ENCODE measurements around the gene CHRDL1.
A peak's percentile ranks its signal among the peaks of the same experiment; 100 is the strongest.
"Not testable (repeated sequence)": the region's sequence is repeated elsewhere in the genome, so short reads cannot be mapped to it uniquely, and the experiment has no call there.

The CHRDL1 gene

DNA sequence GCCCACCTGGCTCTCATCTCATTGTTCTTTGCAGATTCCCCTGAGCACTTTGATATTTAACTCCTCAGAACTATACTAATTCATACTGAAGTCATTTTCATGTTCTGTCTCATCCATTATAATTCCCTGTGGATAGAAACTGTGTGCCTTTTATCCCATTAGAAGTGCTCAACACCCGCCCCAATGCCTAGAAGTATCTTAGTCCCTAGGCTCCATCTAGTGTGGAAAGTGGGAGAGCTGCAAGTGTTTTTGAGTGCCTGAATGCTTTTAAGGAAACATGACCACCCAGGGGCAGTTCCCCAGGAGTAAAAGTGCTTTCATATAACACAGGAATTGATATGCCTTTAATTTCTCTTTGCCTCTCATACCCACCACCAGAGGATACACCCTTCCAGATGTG is 117.0 kb downstream of the CHRDL1 start:
- TF ChIP-seq SPI1 (IDR thresholded peaks at IDR 0.05; ENCODE audit: low read depth, low read length) (no peak), PAX5 (IDR thresholded peaks at IDR 0.05; ENCODE audit: insufficient read depth, low read length, severe bottlenecking) (no peak), TAF1 (IDR thresholded peaks at IDR 0.05; ENCODE audit: low read depth, low read length) (no peak), POLR2A (IDR thresholded peaks at IDR 0.05; ENCODE audit: low read depth, low read length) (no peak), POU2F2 (IDR thresholded peaks at IDR 0.05; ENCODE audit: low read depth, low read length) (no peak), POLR2AphosphoS5 (IDR thresholded peaks at IDR 0.05; ENCODE audit: low read depth, low read length) (no peak)
- FAIRE-seq (no peak), DNase-seq (ENCODE audit: insufficient read length, low spot score) (no peak)

DNA sequence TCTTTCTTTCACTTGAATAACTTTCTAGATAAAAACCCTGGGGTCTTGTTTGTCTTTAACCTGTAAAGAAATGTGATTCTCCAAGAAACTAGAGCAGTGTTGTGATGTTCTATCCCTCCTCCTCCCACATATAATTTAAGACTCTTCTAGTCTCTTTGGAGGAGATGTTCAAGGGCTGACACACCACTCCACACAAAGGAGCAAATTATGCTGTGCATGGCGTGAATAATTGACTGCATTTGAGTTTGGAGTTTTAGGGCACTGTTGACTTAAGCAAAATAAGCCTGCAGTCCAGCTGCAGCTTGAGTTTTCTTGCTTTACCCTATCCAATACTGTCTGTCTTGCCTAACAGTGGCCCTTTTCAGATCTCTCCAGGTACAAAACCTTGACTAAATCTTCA is 119.7 kb downstream of the CHRDL1 start:
- DNase-seq (ENCODE audit: insufficient read length, low spot score) (no peak), FAIRE-seq (no peak)
- TF ChIP-seq POU2F2 (IDR thresholded peaks at IDR 0.05; ENCODE audit: low read depth, low read length): no peak

DNA sequence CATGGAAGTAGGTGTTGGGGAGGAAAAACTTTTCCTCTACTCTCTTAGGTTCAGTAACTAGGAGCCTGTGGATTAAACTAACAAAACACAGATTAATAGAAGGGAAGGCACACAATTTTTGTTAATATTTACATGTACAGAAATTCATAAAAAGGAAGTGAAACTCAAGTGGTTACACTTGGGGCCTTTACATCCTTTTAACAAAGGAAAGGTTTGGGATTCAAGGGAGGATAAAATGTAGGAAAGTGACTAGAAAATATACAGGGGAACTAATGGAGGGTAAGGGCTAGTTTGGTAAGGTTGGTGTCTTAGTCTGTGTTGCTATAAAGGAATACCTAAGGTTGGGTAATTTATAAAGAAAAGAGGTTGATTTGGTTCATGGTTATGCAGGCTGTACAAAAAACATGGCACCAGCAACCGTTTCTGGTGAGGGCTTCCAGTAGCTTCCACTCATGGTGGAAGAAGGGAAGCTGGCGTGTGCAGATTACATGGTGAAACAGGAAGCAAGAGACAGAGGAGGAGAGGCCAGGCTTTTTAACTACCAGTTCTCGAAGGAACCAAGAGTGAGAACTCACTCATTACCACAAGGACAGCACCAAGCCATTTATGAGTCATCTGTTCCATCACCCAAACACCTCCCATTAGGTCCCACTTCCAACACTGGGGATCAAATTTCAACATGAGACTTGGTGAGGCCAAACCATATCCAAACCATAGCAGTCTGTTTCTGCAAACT is 124.4 kb downstream of the CHRDL1 start:
- FAIRE-seq (peak; percentile 31), DNase-seq (ENCODE audit: insufficient read length, low spot score) (no peak)
- TF ChIP-seq SPI1 (IDR thresholded peaks at IDR 0.05; ENCODE audit: low read depth, low read length) (peak; percentile 77), POU2F2 (IDR thresholded peaks at IDR 0.05; ENCODE audit: low read depth, low read length) (no peak)

DNA sequence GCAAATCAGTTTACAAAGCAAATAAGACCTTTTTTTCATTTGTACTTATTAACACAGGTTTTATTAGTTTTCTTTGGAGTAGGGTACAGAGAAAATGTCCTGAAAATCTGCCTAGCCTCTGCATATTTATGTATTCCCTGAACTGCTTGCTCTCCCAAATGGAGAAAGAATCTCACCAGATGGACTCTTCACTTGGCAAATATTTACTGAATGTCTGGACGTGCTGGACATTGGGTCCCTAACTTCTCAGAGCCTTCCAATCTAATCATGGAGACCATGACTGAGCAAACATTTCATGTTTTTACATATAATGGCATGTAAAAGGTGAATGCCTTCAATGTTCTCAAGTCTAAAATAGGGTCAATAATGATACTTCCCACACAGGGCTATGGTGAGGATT is 126.0 kb downstream of the CHRDL1 start:
- DNase-seq (ENCODE audit: insufficient read length, low spot score) (no peak), FAIRE-seq (no peak)
- TF ChIP-seq TAF1 (IDR thresholded peaks at IDR 0.05; ENCODE audit: low read depth, low read length) (no peak), POLR2AphosphoS5 (IDR thresholded peaks at IDR 0.05; ENCODE audit: low read depth, low read length) (no peak)

DNA sequence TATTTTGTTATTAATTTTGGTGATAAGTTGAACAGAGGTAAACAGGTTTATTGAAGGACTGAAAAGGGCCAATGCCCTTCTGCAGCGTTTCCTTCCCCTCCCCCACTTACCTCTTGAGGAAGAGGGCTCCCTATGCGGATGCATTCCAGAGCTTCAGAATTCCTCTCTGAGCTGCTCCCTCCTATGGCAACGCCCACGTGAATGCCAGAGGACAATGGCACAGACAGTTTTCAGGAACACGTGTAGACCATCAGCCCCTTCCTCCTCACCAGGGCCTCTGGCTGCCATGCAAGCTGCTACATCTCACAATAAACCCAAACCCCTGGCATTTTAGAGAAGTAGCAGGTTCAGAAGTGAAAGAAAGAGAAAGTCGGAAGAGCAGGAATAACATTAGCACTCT is 127.9 kb downstream of the CHRDL1 start:
- FAIRE-seq: no peak

DNA sequence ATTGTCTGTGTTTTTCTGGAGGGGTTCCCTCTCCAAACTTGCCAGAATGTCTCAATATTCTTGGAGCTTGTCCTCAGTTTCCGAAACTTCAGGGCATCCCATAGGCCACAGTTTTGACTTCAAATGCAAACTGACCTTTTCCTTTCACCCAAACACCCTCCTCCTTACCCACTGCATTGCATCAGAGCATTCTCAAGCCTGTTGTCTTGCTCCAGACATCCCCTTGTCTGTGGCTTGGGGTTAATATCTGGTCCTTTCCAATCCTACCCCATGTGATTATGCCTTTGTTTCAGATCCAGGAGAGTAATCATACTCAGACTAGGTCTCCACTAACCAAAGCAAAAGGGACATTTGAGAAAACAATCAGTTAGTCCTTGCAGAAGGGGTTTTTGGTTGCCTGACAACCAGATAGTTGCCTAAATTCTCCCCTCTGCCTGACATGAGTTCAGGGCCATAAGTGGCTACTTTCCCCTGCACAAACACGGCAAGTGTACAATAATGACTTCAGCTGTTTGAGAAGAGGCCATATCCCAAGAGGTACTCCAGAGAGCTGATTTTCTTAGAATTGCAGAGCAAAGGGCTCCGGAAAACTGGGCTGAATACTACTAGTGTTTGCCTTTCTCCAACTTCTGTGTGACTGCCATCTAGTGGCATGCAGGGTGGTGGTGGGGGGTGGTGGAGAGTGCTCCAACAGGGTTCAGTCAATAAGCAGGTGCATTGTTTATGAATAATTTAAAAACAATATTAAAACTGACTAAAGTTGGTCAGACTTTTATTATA is 130.2 kb downstream of the CHRDL1 start:
- no peak for DNase-seq (ENCODE audit: insufficient read length, low spot score)
- TF ChIP-seq POLR2AphosphoS5 (IDR thresholded peaks at IDR 0.05; ENCODE audit: low read depth, low read length): no peak
- TF ChIP-seq POLR2A (IDR thresholded peaks at IDR 0.05; ENCODE audit: low read depth, low read length): no peak
- TF ChIP-seq PAX5 (IDR thresholded peaks at IDR 0.05; ENCODE audit: insufficient read depth, low read length, severe bottlenecking): no peak
- TF ChIP-seq POU2F2 (IDR thresholded peaks at IDR 0.05; ENCODE audit: low read depth, low read length): no peak
- TF ChIP-seq SPI1 (IDR thresholded peaks at IDR 0.05; ENCODE audit: low read depth, low read length): no peak
- no peak for TF ChIP-seq TAF1 (IDR thresholded peaks at IDR 0.05; ENCODE audit: low read depth, low read length)
- no peak for FAIRE-seq

More for the DNA sequence above, 127.9 kb downstream of the CHRDL1 start:
- no peak for TF ChIP-seq TAF1 (IDR thresholded peaks at IDR 0.05; ENCODE audit: low read depth, low read length)
- DNase-seq (ENCODE audit: insufficient read length, low spot score): no peak

DNA sequence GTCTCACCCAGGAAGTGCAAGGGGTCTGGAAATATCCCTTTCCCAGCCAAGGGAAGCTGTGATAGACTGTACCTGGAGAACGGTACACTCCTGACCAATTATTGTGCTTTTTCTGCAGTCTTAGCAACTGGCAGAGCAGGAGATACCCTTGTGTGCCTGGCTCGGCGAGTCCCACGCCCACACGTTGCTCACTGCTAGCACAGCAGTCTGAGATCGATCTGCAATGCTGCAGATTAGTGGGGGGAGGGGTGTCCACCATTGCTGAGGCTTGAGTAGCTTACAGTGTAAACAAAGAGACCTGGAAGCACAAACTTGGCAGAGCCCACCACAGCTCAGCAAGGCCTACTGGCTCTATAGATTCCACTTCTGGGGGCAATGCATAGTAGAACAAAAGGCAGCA is 138.5 kb downstream of the CHRDL1 start:
- TF ChIP-seq POLR2A (IDR thresholded peaks at IDR 0.05; ENCODE audit: low read depth, low read length): no peak
- FAIRE-seq (no peak), DNase-seq (ENCODE audit: insufficient read length, low spot score) (no peak)

DNA sequence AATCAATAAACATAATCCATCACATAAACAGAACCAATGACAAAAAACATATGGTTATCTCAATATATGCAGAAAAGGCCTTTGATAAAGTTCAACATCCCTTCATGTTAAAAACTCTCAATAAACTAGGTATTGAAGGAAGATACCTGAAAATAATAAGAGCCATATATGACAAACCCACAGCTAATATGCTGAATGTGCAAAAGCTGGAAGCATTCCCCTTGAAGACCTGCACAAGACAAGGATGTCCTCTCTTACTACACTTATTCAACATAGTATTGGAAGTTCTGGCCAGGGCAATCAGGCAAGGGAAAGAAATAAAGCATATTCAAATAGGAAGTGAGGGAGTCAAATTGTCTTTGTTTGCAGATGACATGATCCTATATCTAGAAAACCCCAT is 141.3 kb downstream of the CHRDL1 start:
- not testable (repeated sequence) for DNase-seq (ENCODE audit: insufficient read length, low spot score); FAIRE-seq

DNA sequence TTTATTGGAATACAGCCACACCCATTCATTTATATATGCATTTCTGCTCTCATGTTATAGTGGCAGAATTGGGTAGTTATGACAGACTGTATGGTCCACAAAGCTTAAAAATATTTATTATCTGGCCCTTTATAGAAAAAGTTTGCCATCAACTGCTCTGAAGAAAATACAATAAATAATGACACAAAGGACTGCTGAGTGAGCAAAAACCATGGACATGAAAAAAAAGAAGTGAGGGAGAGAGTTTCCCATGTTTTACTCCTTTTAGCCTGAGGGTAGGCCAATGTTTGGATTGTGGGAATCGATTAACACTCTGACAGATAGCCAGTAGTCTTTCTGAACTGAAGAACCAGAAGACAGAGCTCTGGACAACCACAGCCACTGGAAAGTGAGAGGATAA is 149.2 kb downstream of the CHRDL1 start:
- FAIRE-seq (no peak), DNase-seq (ENCODE audit: insufficient read length, low spot score) (no peak)
- TF ChIP-seq SPI1 (IDR thresholded peaks at IDR 0.05; ENCODE audit: low read depth, low read length) (no peak), POLR2AphosphoS5 (IDR thresholded peaks at IDR 0.05; ENCODE audit: low read depth, low read length) (no peak), POLR2A (IDR thresholded peaks at IDR 0.05; ENCODE audit: low read depth, low read length) (no peak), PAX5 (IDR thresholded peaks at IDR 0.05; ENCODE audit: insufficient read depth, low read length, severe bottlenecking) (no peak), TAF1 (IDR thresholded peaks at IDR 0.05; ENCODE audit: low read depth, low read length) (no peak), POU2F2 (IDR thresholded peaks at IDR 0.05; ENCODE audit: low read depth, low read length) (no peak)
